ENCODE data around the gene KRT26.

DNA sequence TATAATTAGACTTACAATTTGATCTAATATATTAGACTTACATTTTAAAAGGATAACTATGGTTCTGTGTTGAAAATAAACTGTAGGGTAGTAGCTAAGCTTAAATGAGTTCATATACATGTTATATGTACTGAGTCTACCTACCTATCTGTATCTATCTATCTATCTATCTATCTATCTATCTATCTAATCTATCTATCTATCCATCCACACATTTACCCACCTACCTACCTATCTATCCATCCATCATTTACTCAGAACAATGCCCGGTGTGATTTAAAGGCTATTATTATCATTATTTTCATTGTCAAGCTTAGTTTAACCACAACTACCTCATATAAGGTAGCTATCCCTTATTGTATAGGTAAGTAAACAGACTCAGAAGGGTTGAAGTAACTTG lies 43.4 kb upstream of the KRT26 start:
- TF ChIP-seq SUZ12 (IDR thresholded peaks at IDR 0.05) (no peak), BHLHE40 (IDR thresholded peaks at IDR 0.05; ENCODE audit: borderline replicate concordance) (no peak)
- TF ChIP-seq, protein P1, sequence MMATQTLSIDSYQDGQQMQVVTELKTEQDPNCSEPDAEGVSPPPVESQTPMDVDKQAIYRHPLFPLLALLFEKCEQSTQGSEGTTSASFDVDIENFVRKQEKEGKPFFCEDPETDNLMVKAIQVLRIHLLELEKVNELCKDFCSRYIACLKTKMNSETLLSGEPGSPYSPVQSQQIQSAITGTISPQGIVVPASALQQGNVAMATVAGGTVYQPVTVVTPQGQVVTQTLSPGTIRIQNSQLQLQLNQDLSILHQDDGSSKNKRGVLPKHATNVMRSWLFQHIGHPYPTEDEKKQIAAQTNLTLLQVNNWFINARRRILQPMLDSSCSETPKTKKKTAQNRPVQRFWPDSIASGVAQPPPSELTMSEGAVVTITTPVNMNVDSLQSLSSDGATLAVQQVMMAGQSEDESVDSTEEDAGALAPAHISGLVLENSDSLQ (IDR thresholded peaks at IDR 0.05), result no peak
